ENCODE results near the gene TCOF1.

The TCOF1 gene

GRCh38 chr5:150402901-150403342 is 45.4 kb downstream of the TCOF1 start:
- Histone ChIP-seq H3K27ac (ENCODE audit: insufficient read depth, low read depth, low read length, poor library complexity, severe bottlenecking) (no peak overlapping the region), H3K36me3 (ENCODE audit: control insufficient read depth, insufficient read depth, low read length) (peaks cover 10% of the 10 kb centered on the region), H3K4me3 (ENCODE audit: insufficient read depth, low read depth, low read length) (no peak overlapping the region), H3K4me1 (ENCODE audit: control insufficient read depth, insufficient read depth, low read length) (no peaks in the 10 kb centered on the region), H3K27me3 (ENCODE audit: control insufficient read depth, insufficient read depth, low read length, poor library complexity, severe bottlenecking) (no peaks in the 10 kb centered on the region), H3K9me3 (ENCODE audit: control insufficient read depth, low read length) (no peaks in the 10 kb centered on the region)
- WGBS, 2 experiments = 95 to 98% methylated on average over 12 of the region's 12 CpGs

GRCh38 chr5:150404121-150404520 is 46.6 kb downstream of the TCOF1 start:
- Histone ChIP-seq H3K27ac (ENCODE audit: insufficient read depth, low read depth, low read length, poor library complexity, severe bottlenecking) (no peak overlapping the region), H3K9me3 (ENCODE audit: control insufficient read depth, low read length) (no peaks in the 10 kb centered on the region), H3K36me3 (ENCODE audit: control insufficient read depth, insufficient read depth, low read length) (peaks cover 1% of the 10 kb centered on the region), H3K4me3 (ENCODE audit: insufficient read depth, low read depth, low read length) (no peak overlapping the region), H3K27me3 (ENCODE audit: control insufficient read depth, insufficient read depth, low read length, poor library complexity, severe bottlenecking) (no peaks in the 10 kb centered on the region), H3K4me1 (ENCODE audit: control insufficient read depth, insufficient read depth, low read length) (no peaks in the 10 kb centered on the region)
- WGBS, 2 experiments = 90 to 96% methylated on average over 5 of the region's 5 CpGs

- Histone ChIP-seq H3K27ac (ENCODE audit: insufficient read depth, low read depth, low read length, poor library complexity, severe bottlenecking) (no peak overlapping the region), H3K9me3 (ENCODE audit: control insufficient read depth, low read length) (no peaks in the 10 kb centered on the region), H3K36me3 (ENCODE audit: control insufficient read depth, insufficient read depth, low read length) (no peaks in the 10 kb centered on the region), H3K4me3 (ENCODE audit: insufficient read depth, low read depth, low read length) (no peak overlapping the region), H3K27me3 (ENCODE audit: control insufficient read depth, insufficient read depth, low read length, poor library complexity, severe bottlenecking) (no peaks in the 10 kb centered on the region), H3K4me1 (ENCODE audit: control insufficient read depth, insufficient read depth, low read length) (no peaks in the 10 kb centered on the region)
- 93% methylated on average over 10 of the region's 10 CpGs for WGBS, 2 experiments
Observed at GRCh38 chr5:150404535-150404934, 47.0 kb downstream of the TCOF1 start.

GRCh38 chr5:150404941-150405816 is 47.7 kb downstream of the TCOF1 start:
- no peaks in the 10 kb centered on the region for H3K9me3 ChIP-seq (ENCODE audit: control insufficient read depth, low read length)
- H3K27me3 ChIP-seq (ENCODE audit: control insufficient read depth, insufficient read depth, low read length, poor library complexity, severe bottlenecking) = no peaks in the 10 kb centered on the region
- H3K27ac ChIP-seq (ENCODE audit: insufficient read depth, low read depth, low read length, poor library complexity, severe bottlenecking) = no peak overlapping the region
- H3K4me3 ChIP-seq (ENCODE audit: insufficient read depth, low read depth, low read length) = no peak overlapping the region
- 93 to 95% methylated on average over 9 of the region's 9 CpGs for WGBS, 2 experiments
- H3K4me1 ChIP-seq (ENCODE audit: control insufficient read depth, insufficient read depth, low read length) = peaks cover 4% of the 10 kb centered on the region
- H3K36me3 ChIP-seq (ENCODE audit: control insufficient read depth, insufficient read depth, low read length) = no peaks in the 10 kb centered on the region

- Histone ChIP-seq H3K9me3 (ENCODE audit: control insufficient read depth, low read length) (no peaks in the 10 kb centered on the region), H3K4me1 (ENCODE audit: control insufficient read depth, insufficient read depth, low read length) (peaks cover 8% of the 10 kb centered on the region), H3K4me3 (ENCODE audit: insufficient read depth, low read depth, low read length) (no peak overlapping the region), H3K27me3 (ENCODE audit: control insufficient read depth, insufficient read depth, low read length, poor library complexity, severe bottlenecking) (no peaks in the 10 kb centered on the region), H3K36me3 (ENCODE audit: control insufficient read depth, insufficient read depth, low read length) (no peaks in the 10 kb centered on the region), H3K27ac (ENCODE audit: insufficient read depth, low read depth, low read length, poor library complexity, severe bottlenecking) (no peak overlapping the region)
- WGBS, 2 experiments = 93 to 95% methylated on average over 4 of the region's 4 CpGs
Observed at GRCh38 chr5:150406103-150406722, 48.7 kb downstream of the TCOF1 start.

- WGBS, 2 experiments = 82 to 84% methylated on average over 10 of the region's 10 CpGs
- H3K4me3 ChIP-seq (ENCODE audit: insufficient read depth, low read depth, low read length) = no peak overlapping the region
- H3K9me3 ChIP-seq (ENCODE audit: control insufficient read depth, low read length) = no peaks in the 10 kb centered on the region
- H3K27me3 ChIP-seq (ENCODE audit: control insufficient read depth, insufficient read depth, low read length, poor library complexity, severe bottlenecking) = no peaks in the 10 kb centered on the region
- H3K4me1 ChIP-seq (ENCODE audit: control insufficient read depth, insufficient read depth, low read length) = peaks cover 8% of the 10 kb centered on the region
- no peak overlapping the region for H3K27ac ChIP-seq (ENCODE audit: insufficient read depth, low read depth, low read length, poor library complexity, severe bottlenecking)
- no peaks in the 10 kb centered on the region for H3K36me3 ChIP-seq (ENCODE audit: control insufficient read depth, insufficient read depth, low read length)
Observed at GRCh38 chr5:150406723-150407095, 49.2 kb downstream of the TCOF1 start.

GRCh38 chr5:150407096-150407720 is 49.7 kb downstream of the TCOF1 start:
- Histone ChIP-seq H3K9me3 (ENCODE audit: control insufficient read depth, low read length) (no peaks in the 10 kb centered on the region), H3K27me3 (ENCODE audit: control insufficient read depth, insufficient read depth, low read length, poor library complexity, severe bottlenecking) (no peaks in the 10 kb centered on the region), H3K4me3 (ENCODE audit: insufficient read depth, low read depth, low read length) (no peak overlapping the region), H3K27ac (ENCODE audit: insufficient read depth, low read depth, low read length, poor library complexity, severe bottlenecking) (no peak overlapping the region), H3K4me1 (ENCODE audit: control insufficient read depth, insufficient read depth, low read length) (peaks cover 10% of the 10 kb centered on the region), H3K36me3 (ENCODE audit: control insufficient read depth, insufficient read depth, low read length) (no peaks in the 10 kb centered on the region)
- WGBS, 2 experiments = 88 to 91% methylated on average over 13 of the region's 13 CpGs

- H3K27ac ChIP-seq (ENCODE audit: insufficient read depth, low read depth, low read length, poor library complexity, severe bottlenecking) = no peak overlapping the region
- H3K9me3 ChIP-seq (ENCODE audit: control insufficient read depth, low read length) = no peaks in the 10 kb centered on the region
- WGBS, 2 experiments = 89 to 90% methylated on average over 8 of the region's 8 CpGs
- H3K36me3 ChIP-seq (ENCODE audit: control insufficient read depth, insufficient read depth, low read length) = no peaks in the 10 kb centered on the region
- H3K4me3 ChIP-seq (ENCODE audit: insufficient read depth, low read depth, low read length) = no peak overlapping the region
- peaks cover 17% of the 10 kb centered on the region for H3K4me1 ChIP-seq (ENCODE audit: control insufficient read depth, insufficient read depth, low read length)
- H3K27me3 ChIP-seq (ENCODE audit: control insufficient read depth, insufficient read depth, low read length, poor library complexity, severe bottlenecking) = no peaks in the 10 kb centered on the region
Observed at GRCh38 chr5:150408231-150408943, 50.9 kb downstream of the TCOF1 start.

GRCh38 chr5:150409638-150410523 is 52.4 kb downstream of the TCOF1 start:
- 22 to 24% methylated on average over 15 of the region's 15 CpGs for WGBS, 2 experiments
- Histone ChIP-seq H3K9me3 (ENCODE audit: control insufficient read depth, low read length) (no peaks in the 10 kb centered on the region), H3K4me1 (ENCODE audit: control insufficient read depth, insufficient read depth, low read length) (peaks cover 18% of the 10 kb centered on the region), H3K36me3 (ENCODE audit: control insufficient read depth, insufficient read depth, low read length) (no peaks in the 10 kb centered on the region), H3K4me3 (ENCODE audit: insufficient read depth, low read depth, low read length) (peak overlapping the region; percentile 7), H3K27me3 (ENCODE audit: control insufficient read depth, insufficient read depth, low read length, poor library complexity, severe bottlenecking) (no peaks in the 10 kb centered on the region), H3K27ac (ENCODE audit: insufficient read depth, low read depth, low read length, poor library complexity, severe bottlenecking) (no peak overlapping the region)
